ENCODE data around the gene ALAD. TPM values are rescaled to one million over a fixed set of nuclear protein-coding genes. Genes with fewer than 3 reads are reported as not detected.
"Not testable (repeated sequence)": the region's sequence is repeated elsewhere in the genome, so short reads cannot be mapped to it uniquely, and the experiment has no call there.

The ALAD gene
- total and polyA plus RNA-seq, 8 donors, result 36.8 to 50.7 (median 44.7) TPM

DNA sequence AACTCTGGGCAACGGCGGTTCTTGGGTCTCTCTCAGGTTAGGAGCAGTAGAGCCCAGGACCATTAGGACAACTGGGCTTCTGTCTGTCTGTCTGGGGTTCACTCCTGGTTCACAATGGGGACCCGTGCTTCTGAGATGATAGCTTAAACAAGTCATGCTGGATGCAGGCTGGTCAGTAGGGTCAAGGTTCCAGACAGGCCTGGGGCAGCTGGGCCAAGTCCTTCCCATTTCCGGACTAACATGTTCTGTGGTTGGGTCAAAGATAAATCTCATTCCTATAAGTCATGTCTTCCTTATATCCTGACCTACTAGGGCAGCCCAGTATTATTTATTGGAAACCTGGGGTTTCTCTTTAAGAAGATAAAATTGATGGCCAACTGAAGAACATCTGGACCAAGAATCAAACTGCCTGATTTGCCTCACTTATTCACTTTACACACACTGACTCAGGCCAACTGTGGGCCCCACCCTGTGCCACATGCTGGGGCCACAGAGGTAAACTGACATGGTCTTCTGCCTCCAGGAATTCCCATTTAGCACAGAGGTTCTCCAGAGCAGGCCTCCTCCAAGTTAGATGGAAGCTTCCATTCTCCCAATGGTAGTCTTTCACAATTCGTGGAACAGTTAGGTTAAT lies 32.6 kb downstream of the ALAD start:
- intact Hi-C loops (cut with DNase I), result no loop called here
- Histone ChIP-seq H3K9me3 (no peaks in the 10 kb centered on the region), H3K27ac (no peak overlapping the region), H3K36me3 (peaks cover 0 to 5% of the 10 kb centered on the region in 2 donors), H3K4me3 (no peak overlapping the region), H3K4me1 (peaks cover 0 to 7% of the 10 kb centered on the region in 2 donors), H3K27me3 (no peaks in the 10 kb centered on the region)
- DNase-seq (no peak), ATAC-seq (no peak)
- TF ChIP-seq, protein P1, sequence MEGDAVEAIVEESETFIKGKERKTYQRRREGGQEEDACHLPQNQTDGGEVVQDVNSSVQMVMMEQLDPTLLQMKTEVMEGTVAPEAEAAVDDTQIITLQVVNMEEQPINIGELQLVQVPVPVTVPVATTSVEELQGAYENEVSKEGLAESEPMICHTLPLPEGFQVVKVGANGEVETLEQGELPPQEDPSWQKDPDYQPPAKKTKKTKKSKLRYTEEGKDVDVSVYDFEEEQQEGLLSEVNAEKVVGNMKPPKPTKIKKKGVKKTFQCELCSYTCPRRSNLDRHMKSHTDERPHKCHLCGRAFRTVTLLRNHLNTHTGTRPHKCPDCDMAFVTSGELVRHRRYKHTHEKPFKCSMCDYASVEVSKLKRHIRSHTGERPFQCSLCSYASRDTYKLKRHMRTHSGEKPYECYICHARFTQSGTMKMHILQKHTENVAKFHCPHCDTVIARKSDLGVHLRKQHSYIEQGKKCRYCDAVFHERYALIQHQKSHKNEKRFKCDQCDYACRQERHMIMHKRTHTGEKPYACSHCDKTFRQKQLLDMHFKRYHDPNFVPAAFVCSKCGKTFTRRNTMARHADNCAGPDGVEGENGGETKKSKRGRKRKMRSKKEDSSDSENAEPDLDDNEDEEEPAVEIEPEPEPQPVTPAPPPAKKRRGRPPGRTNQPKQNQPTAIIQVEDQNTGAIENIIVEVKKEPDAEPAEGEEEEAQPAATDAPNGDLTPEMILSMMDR (IDR thresholded peaks at IDR 0.05), result no peak

DNA sequence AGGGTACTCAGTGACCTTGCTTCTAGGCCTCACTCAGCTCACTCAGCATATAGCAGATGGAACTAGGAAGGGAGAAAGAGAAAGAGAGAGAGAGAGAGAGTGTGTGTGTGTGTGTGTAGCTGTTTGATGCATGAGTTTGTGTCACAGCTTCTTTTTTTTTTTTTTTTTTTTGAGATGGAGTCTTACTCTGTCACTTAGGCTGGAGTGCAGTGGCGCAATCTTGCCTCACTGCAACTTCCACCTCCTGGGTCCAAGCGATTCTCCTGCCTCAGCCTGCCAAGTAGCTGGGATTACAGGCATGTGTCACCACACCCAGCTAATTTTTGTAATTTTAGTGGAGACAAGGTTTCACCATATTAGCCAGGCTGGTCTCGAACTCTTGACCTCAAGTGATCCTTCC lies 35.4 kb downstream of the ALAD start:
- H3K9me3 ChIP-seq; H3K4me1 ChIP-seq; H3K27ac ChIP-seq; intact Hi-C loops (cut with DNase I); DNase-seq; ATAC-seq; H3K36me3 ChIP-seq; H3K4me3 ChIP-seq; H3K27me3 ChIP-seq: not testable (repeated sequence)

DNA sequence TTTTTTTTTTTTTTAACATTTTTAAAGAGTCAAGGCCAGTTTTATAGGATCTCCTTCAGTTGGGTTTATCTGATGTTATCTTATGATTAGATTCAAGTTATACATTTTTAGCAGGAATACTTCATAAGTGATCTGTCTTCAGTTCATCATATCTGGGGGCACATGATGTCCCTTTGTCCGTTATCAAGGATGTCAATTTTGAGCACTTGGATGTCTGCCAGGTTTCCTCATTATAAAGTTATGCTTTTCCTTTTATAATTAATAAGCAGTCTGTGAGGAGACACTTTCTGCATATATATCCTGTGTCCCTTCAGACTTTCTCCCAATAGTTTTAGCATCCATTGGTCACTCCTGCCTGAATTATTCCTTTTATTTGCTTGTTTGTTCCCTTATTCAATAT lies 36.1 kb downstream of the ALAD start:
- Histone ChIP-seq H3K4me3 (no peak overlapping the region), H3K4me1 (peaks cover 0 to 7% of the 10 kb centered on the region in 2 donors), H3K36me3 (no peaks in the 10 kb centered on the region), H3K9me3 (no peaks in the 10 kb centered on the region), H3K27ac (no peak overlapping the region), H3K27me3 (no peaks in the 10 kb centered on the region)
- TF ChIP-seq, protein P1 (IDR thresholded peaks at IDR 0.05), result no peak
- intact Hi-C loops (cut with DNase I), result no loop called here
- DNase-seq (no peak), ATAC-seq (no peak)

DNA sequence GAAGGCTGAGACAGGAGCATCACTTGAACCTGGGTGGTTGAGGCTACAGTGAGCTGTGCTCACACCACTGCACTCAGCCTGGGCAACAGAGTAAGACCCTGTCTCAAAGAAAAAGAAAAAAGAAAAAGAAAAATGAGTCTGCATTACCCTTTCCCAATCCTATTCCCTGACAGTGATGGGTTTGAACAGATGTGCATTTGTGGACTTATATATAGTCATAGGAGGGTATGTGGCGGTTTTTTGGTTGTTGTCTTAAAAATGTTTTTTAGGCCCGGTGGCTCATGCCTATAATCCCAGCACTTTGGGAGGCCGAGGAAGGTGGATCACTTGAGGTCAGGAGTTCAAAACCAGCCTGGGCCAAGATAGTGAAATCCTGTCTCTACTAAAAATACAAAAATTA lies 37.7 kb downstream of the ALAD start:
- intact Hi-C loops (cut with DNase I), result no loop called here
- TF ChIP-seq, protein P1 (IDR thresholded peaks at IDR 0.05), result no peak
- no peak for ATAC-seq

DNA sequence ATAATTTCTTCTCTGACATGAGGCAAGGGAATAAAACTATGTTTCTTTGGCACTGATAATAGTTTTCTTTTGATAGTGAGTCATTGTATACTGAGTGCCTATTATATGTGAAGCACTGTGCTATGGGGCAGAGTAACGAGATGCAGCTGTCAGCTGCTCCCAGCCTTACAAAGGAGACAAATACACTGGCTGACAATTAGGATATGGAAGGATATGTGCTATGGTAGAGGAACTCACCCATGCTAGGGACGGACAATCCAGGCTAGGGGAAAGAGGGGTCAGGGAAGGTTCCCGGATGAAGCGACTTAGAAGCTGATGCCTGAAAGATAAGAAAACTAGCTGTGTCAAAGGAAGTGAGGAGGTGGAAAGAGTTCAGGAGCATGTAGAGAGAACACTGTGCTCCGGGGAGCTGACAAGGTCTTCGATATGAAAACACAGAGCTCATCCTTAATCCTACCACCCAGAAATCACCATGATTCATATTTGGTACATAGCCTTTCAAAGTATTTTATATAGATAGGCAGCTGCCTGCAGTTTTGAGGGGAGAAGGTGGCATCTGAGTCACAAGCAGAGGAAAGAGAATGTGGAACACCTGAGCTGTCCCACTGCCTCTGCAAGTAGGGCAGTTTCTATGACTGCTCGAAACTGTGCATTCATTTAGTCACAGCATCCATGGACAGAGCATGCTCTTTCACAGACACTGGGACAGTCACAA lies 39.6 kb downstream of the ALAD start:
- DNase-seq (no peak), ATAC-seq (no peak)
- H3K36me3 ChIP-seq, result no peaks in the 10 kb centered on the region
- no peak overlapping the region for H3K27ac ChIP-seq
- intact Hi-C loops (cut with DNase I), result no loop called here
- H3K9me3 ChIP-seq, result no peaks in the 10 kb centered on the region
- H3K27me3 ChIP-seq, result no peaks in the 10 kb centered on the region
- H3K4me1 ChIP-seq, result peaks cover 0 to 7% of the 10 kb centered on the region in 2 donors
- TF ChIP-seq, protein P1 (IDR thresholded peaks at IDR 0.05), result no peak
- H3K4me3 ChIP-seq, result no peak overlapping the region

More for the DNA sequence above, 37.7 kb downstream of the ALAD start:
- no peak overlapping the region for H3K4me3 ChIP-seq
- no peak for DNase-seq
- no peaks in the 10 kb centered on the region for H3K36me3 ChIP-seq
- no peak overlapping the region for H3K27ac ChIP-seq
- H3K27me3 ChIP-seq, result no peaks in the 10 kb centered on the region
- H3K9me3 ChIP-seq, result no peaks in the 10 kb centered on the region
- peaks cover 0 to 7% of the 10 kb centered on the region in 2 donors for H3K4me1 ChIP-seq
